DMS 273 (cell line): Measurements from ENCODE around the gene SKAP1.

Experiments used
- DNase-seq: peaks from one replicate; lab custom pipeline; 2025; ENCODE audit not compliant: unreplicated experiment; lab: John Stamatoyannopoulos, UW

Gene SKAP1

DNA sequence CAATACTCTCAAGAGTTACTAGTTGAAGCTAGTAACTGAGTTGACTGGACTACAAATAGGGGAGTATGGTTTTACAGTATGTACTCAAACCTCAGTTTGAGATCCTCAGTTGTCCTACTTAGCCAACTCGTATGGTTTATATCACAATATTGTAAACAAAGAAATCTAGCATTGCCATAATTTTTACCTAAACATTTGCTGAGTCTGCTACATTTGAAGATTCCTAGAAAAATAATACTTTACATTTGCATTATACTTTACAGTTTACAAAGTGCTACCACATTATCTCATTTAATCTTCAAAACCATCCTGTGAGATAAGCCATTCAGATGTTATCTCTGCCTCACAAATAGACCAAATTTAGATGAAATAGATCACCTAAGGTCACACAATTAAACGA is 345.1 kb downstream of the SKAP1 start:
- no peak for DNase-seq
